Vagina (tissue), 2 donors: Measurements from ENCODE around the gene NFASC. TPM values are rescaled to one million over a fixed set of nuclear protein-coding genes. Genes with fewer than 3 reads are reported as not detected.

Experiments used
- DNase-seq, 2 donors: peaks; one replicate each; pipeline ENCODE4 v3.0.0-alpha.2; 2017; ENCODE audit errors: extremely low spot score in 2 of 2
- H3K27ac ChIP-seq: fragments of 200-600 bp; sonication (generic); one replicate; pipeline ENCODE4 v1.5.1; 2019
- H3K27me3 ChIP-seq: fragments of 200-600 bp; sonication (generic); one replicate; pipeline ENCODE4 v1.5.1; 2019
- H3K36me3 ChIP-seq, 2 donors: fragments of 200-600 bp; sonication (generic); one replicate each; pipeline ENCODE4 v1.5.1; 2017 to 2019
- H3K4me1 ChIP-seq: fragments of 200-600 bp; sonication (generic); one replicate; pipeline ENCODE4 v1.5.1; 2019
- H3K4me3 ChIP-seq, 2 donors: fragments of 200-600 bp; sonication (generic); 1 replicate in 1 of 2; 2 replicates in 1 of 2; pipeline ENCODE4 v1.5.1; 2016 to 2019
- H3K9me3 ChIP-seq: fragments of 200-600 bp; sonication (generic); one replicate; pipeline ENCODE4 v1.5.1; 2019
- POLR2A ChIP-seq, 2 donors: fragments of 450-650 bp; IDR thresholded peaks; one replicate each; pipeline ENCODE4 v1.6.1; 2017; ENCODE audit warnings: antibody characterized with exemption in 2 of 2, mild to moderate bottlenecking in 2 of 2, moderate library complexity in 2 of 2
- POLR2AphosphoS5 ChIP-seq, 2 donors: sonication (generic); formaldehyde crosslinking; IDR thresholded peaks; one replicate each; pipeline ENCODE4 v1.9.0; 2017; ENCODE audit warnings: antibody characterized with exemption in 2 of 2, mild to moderate bottlenecking in 2 of 2, low read depth in 1 of 2; ENCODE audit not compliant: insufficient read depth in 1 of 2
- intact Hi-C: fragments of 100-400 bp; cut with DNase I; formaldehyde crosslinking; loops from one replicate; pipeline ENCODE4 v1.15.1; 2023
- total RNA-seq: library from RNA; depleted of rRNA; stranded (reverse); fragments of >200 nt; gene quantifications from one replicate; pipeline ENCODE4 v1.2.3, GENCODE V29; 2016
- TF ChIP-seq, protein P1 (sequence below), 3 experiments: fragments of 450-650 bp in 2 of 3; fragments of 200-600 bp in 1 of 3; sonication (generic) in 1 of 3; IDR thresholded peaks; one replicate each; pipeline ENCODE4 v1.5.1; 2017 to 2019; ENCODE audit warnings: antibody characterized with exemption in 3 of 3, mild to moderate bottlenecking in 2 of 3, moderate library complexity in 2 of 3

Gene NFASC
- total RNA-seq, 1 donor from 2014 or later, result 23.3 TPM

DNA sequence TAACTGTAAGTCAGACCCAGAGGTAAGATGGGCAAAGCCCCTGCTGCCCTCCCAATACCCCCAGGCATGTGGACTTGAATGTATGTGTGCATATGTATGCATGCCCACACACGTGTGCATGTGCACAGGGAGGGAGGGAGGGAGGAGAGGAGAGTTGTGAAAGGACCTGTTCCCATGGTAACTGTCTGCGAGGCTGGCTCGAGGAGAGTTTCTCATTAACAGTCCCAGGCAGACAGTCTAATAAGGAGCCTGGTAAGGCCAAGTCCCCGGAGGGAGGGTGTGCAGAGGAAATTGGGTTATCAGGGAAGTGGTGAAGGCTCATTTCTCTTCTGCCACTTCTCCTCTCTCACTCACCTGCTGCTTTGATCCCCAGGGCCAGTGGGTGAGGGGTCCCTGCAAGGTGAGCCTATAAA, 74.9 kb downstream of the NFASC start:
- intact Hi-C loops, result no loop called here
- Histone ChIP-seq H3K36me3 (no peaks in the 10 kb centered on the region), H3K27me3 (no peaks in the 10 kb centered on the region), H3K27ac (no peak overlapping the region), H3K9me3 (no peaks in the 10 kb centered on the region), H3K4me3 (no peak overlapping the region), H3K4me1 (peaks cover 7% of the 10 kb centered on the region)
- TF ChIP-seq POLR2A (IDR thresholded peaks at IDR 0.05) (no peak), POLR2AphosphoS5 (IDR thresholded peaks at IDR 0.05; ENCODE audit: insufficient read depth in 1 of 2, low read depth in 1 of 2) (no peak)
- TF ChIP-seq, protein P1, sequence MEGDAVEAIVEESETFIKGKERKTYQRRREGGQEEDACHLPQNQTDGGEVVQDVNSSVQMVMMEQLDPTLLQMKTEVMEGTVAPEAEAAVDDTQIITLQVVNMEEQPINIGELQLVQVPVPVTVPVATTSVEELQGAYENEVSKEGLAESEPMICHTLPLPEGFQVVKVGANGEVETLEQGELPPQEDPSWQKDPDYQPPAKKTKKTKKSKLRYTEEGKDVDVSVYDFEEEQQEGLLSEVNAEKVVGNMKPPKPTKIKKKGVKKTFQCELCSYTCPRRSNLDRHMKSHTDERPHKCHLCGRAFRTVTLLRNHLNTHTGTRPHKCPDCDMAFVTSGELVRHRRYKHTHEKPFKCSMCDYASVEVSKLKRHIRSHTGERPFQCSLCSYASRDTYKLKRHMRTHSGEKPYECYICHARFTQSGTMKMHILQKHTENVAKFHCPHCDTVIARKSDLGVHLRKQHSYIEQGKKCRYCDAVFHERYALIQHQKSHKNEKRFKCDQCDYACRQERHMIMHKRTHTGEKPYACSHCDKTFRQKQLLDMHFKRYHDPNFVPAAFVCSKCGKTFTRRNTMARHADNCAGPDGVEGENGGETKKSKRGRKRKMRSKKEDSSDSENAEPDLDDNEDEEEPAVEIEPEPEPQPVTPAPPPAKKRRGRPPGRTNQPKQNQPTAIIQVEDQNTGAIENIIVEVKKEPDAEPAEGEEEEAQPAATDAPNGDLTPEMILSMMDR (IDR thresholded peaks at IDR 0.05), result no peak
- DNase-seq, result no peak

DNA sequence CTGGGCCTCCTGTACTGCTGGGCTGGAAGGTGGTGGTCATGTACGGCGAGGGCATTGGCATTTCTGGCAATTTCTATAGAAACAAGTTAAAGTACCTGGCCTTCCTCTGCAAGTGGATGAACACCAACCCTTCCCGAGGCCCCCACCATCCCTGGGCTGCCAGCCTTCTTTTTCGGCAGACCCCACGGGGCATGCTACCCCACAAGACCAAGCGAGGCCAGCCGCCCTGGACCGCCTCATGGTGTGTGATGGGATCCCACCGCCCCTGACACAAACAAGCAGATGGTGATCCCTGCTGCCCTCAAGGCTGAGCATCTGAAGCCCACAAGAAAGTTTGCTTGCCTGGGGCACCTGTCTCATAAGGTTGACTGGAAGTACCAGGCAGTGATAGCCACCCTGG, 76.0 kb downstream of the NFASC start:
- Histone ChIP-seq H3K9me3 (no peaks in the 10 kb centered on the region), H3K36me3 (no peaks in the 10 kb centered on the region), H3K27ac (no peak overlapping the region), H3K27me3 (no peaks in the 10 kb centered on the region), H3K4me1 (peaks cover 7% of the 10 kb centered on the region), H3K4me3 (no peak overlapping the region)
- no peak for DNase-seq
- intact Hi-C loops, result no loop called here
- TF ChIP-seq POLR2A (IDR thresholded peaks at IDR 0.05), result no peak
- TF ChIP-seq POLR2AphosphoS5 (IDR thresholded peaks at IDR 0.05; ENCODE audit: insufficient read depth in 1 of 2, low read depth in 1 of 2), result no peak
- TF ChIP-seq, protein P1 (IDR thresholded peaks at IDR 0.05), result no peak

DNA sequence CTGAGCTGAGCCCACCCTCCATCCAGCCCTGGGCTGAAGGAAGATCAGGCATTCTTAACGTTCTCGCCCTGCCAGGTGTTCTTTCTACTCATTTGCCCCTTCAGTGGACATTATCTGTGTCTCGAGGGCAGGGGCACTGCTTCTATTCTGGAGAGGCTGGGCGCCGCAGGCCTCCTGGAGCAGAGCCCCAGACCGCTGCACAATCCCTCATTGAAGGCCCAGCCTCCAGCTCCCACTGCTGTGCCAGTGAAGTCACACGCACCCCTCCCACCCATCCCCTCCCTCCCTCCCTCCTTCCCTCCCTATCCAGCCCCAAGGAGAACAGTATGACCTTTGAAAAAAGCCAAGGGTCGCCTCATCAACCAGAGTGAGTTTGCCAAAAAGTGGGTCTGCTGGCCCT, 76.7 kb downstream of the NFASC start:
- H3K4me3 ChIP-seq, result no peak overlapping the region
- H3K27me3 ChIP-seq, result no peaks in the 10 kb centered on the region
- H3K36me3 ChIP-seq, result no peaks in the 10 kb centered on the region
- peaks cover 7% of the 10 kb centered on the region for H3K4me1 ChIP-seq
- TF ChIP-seq POLR2AphosphoS5 (IDR thresholded peaks at IDR 0.05; ENCODE audit: insufficient read depth in 1 of 2, low read depth in 1 of 2) (no peak), POLR2A (IDR thresholded peaks at IDR 0.05) (no peak)
- TF ChIP-seq, protein P1 (IDR thresholded peaks at IDR 0.05), result no peak
- H3K9me3 ChIP-seq, result no peaks in the 10 kb centered on the region
- H3K27ac ChIP-seq, result no peak overlapping the region
- intact Hi-C loops, result no loop called here
- DNase-seq, result no peak

DNA sequence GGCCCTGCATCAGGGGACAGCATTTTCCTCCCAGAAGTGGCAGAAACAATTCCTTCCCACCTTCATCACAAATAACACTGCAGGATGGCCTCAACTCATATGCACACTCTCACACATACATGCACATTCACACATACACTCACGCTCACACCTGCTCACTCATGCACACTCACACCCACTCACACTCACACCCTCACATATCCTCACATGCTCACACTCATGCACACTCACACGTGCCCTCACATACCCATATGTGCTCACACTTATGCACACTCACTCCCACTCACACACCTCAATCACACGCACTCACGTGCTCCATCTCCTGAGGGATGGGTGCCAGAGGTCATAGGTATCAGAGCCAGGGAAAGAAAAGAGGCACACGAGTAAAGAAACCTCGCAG, 77.1 kb downstream of the NFASC start:
- H3K4me3 ChIP-seq, result no peak overlapping the region
- no peaks in the 10 kb centered on the region for H3K9me3 ChIP-seq
- no peak overlapping the region for H3K27ac ChIP-seq
- peaks cover 7% of the 10 kb centered on the region for H3K4me1 ChIP-seq
- DNase-seq, result no peak
- no peaks in the 10 kb centered on the region for H3K36me3 ChIP-seq
- intact Hi-C loops, result no loop called here
- no peaks in the 10 kb centered on the region for H3K27me3 ChIP-seq
- TF ChIP-seq POLR2AphosphoS5 (IDR thresholded peaks at IDR 0.05; ENCODE audit: insufficient read depth in 1 of 2, low read depth in 1 of 2) (no peak), POLR2A (IDR thresholded peaks at IDR 0.05) (no peak)
- TF ChIP-seq, protein P1 (IDR thresholded peaks at IDR 0.05), result no peak

DNA sequence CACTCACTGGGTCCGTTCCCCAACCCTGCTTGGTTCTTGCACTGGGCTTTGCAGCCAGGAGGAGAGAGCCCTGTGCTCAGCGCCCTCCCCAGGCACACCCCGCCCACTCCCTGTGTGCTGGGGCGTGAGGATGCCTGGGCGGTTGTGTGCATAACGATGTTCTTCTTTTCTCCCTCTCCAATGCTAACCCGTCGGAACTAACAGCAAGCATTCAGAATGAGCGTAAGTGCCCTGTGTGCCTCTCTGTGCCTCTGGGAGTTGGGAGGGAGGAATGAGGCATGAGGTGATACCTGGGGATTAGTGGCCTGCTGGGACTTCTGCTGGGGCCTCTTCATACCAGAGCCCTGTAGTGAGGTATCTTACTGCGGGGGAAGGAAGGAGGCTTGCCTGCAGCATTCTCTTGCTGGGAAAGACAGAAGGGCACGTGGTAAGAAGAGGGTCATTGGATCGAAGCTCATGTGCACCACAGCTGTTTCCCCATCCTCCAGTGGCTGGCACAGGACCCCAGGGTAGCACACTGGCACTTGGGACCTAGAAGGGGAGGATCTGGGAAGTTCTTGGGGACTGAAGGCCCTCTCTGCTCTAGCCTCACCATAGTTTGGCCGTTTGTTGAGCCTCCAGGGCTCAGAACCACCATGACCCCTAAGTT, 79.8 kb downstream of the NFASC start:
- no peak for DNase-seq
- no peaks in the 10 kb centered on the region for H3K36me3 ChIP-seq
- no peak overlapping the region for H3K27ac ChIP-seq
- H3K4me1 ChIP-seq, result peaks cover 7% of the 10 kb centered on the region
- no peaks in the 10 kb centered on the region for H3K9me3 ChIP-seq
- intact Hi-C loops, result no loop called here
- H3K27me3 ChIP-seq, result no peaks in the 10 kb centered on the region
- H3K4me3 ChIP-seq, result no peak overlapping the region
- TF ChIP-seq, protein P1 (IDR thresholded peaks at IDR 0.05), result no peak
- TF ChIP-seq POLR2A (IDR thresholded peaks at IDR 0.05), result no peak
- no peak for TF ChIP-seq POLR2AphosphoS5 (IDR thresholded peaks at IDR 0.05; ENCODE audit: insufficient read depth in 1 of 2, low read depth in 1 of 2)
